T-helper 17 cell (primary cell): Measurements from ENCODE around the gene DOCK4. TPM values are rescaled to one million over a fixed set of nuclear protein-coding genes. Genes with fewer than 3 reads are reported as not detected.

Experiments
- ATAC-seq: fragments of 150-1000 bp; cut with Tn5 transposase; 2 replicates; pipeline ENCODE4 v1.10.0; 2021; ENCODE audit warnings: mild to moderate bottlenecking, moderate library complexity
- DNase-seq, 3 donors: peaks; one replicate each; pipeline versions ENCODE4 v3.0.0 to v3.0.0-alpha.2; 2020 to 2021
- H3K9me3 ChIP-seq: one replicate; pipeline ENCODE4 v1.7.0; 2013; ENCODE audit warnings: low read length, mild to moderate bottlenecking; ENCODE audit not compliant: control insufficient read depth, poor library complexity, severe bottlenecking
- H3K27ac Mint-ChIP-seq: one replicate; pipeline ENCODE4 v1.8.0; 2022; ENCODE audit warnings: mild to moderate bottlenecking, moderate library complexity, mixed read lengths
- H3K27me3 Mint-ChIP-seq: one replicate; pipeline ENCODE4 v1.8.0; 2022; ENCODE audit warnings: mixed read lengths
- H3K36me3 Mint-ChIP-seq: one replicate; pipeline ENCODE4 v1.8.0; 2022; ENCODE audit warnings: low read depth, mixed read lengths
- H3K4me1 Mint-ChIP-seq: one replicate; pipeline ENCODE4 v1.8.0; 2022; ENCODE audit warnings: mild to moderate bottlenecking, mixed read lengths
- H3K4me3 Mint-ChIP-seq: one replicate; pipeline ENCODE4 v1.8.0; 2022; ENCODE audit warnings: mild to moderate bottlenecking, moderate library complexity, mixed read lengths
- total RNA-seq, 4 donors: library from RNA in 2 of 4; stranded (reverse) in 2 of 4; gene quantifications; one replicate each; pipeline ENCODE4 v1.2.3 and lab custom pipeline; 2022 to 2026

Gene DOCK4
- total RNA-seq, 2 donors from 2014 or later, result 0.18 to 0.57 TPM

GRCh38 chr7:112006071-112006470 lies 200.1 kb downstream of the DOCK4 start:
- no peak for DNase-seq
- H3K9me3 ChIP-seq, result no peaks in the 10 kb centered on the region
- no peak overlapping the region for H3K4me3 Mint-ChIP-seq
- H3K36me3 Mint-ChIP-seq, result peaks cover 3% of the 10 kb centered on the region
- ATAC-seq, result no peak
- H3K27me3 Mint-ChIP-seq, result peaks cover 22% of the 10 kb centered on the region
- no peak overlapping the region for H3K27ac Mint-ChIP-seq
- H3K4me1 Mint-ChIP-seq, result no peaks in the 10 kb centered on the region

GRCh38 chr7:112005205-112005775 lies 200.9 kb downstream of the DOCK4 start:
- Mint-ChIP-seq H3K4me1 (no peaks in the 10 kb centered on the region), H3K27ac (no peak overlapping the region), H3K27me3 (peaks cover 21% of the 10 kb centered on the region), H3K4me3 (no peak overlapping the region), H3K36me3 (peaks cover 3% of the 10 kb centered on the region)
- ATAC-seq, result no peak
- H3K9me3 ChIP-seq, result no peaks in the 10 kb centered on the region
- no peak for DNase-seq

- no peaks in the 10 kb centered on the region for H3K9me3 ChIP-seq
- Mint-ChIP-seq H3K4me1 (no peaks in the 10 kb centered on the region), H3K4me3 (no peak overlapping the region), H3K27me3 (peaks cover 14% of the 10 kb centered on the region), H3K27ac (no peak overlapping the region), H3K36me3 (peaks cover 3% of the 10 kb centered on the region)
- ATAC-seq (no peak), DNase-seq (no peak)
Measured at GRCh38 chr7:112001091-112001826, 204.9 kb downstream of the DOCK4 start.

- Mint-ChIP-seq H3K4me1 (no peaks in the 10 kb centered on the region), H3K36me3 (no peaks in the 10 kb centered on the region), H3K4me3 (no peak overlapping the region), H3K27ac (no peak overlapping the region), H3K27me3 (no peaks in the 10 kb centered on the region)
- ATAC-seq (no peak), DNase-seq (no peak)
- H3K9me3 ChIP-seq, result no peaks in the 10 kb centered on the region
Measured at GRCh38 chr7:111998326-111998725, 207.9 kb downstream of the DOCK4 start.

GRCh38 chr7:111997546-111997945 lies 208.7 kb downstream of the DOCK4 start:
- Mint-ChIP-seq H3K27me3 (no peaks in the 10 kb centered on the region), H3K27ac (no peak overlapping the region), H3K4me1 (no peaks in the 10 kb centered on the region), H3K36me3 (no peaks in the 10 kb centered on the region), H3K4me3 (no peak overlapping the region)
- DNase-seq (no peak), ATAC-seq (no peak)
- no peaks in the 10 kb centered on the region for H3K9me3 ChIP-seq

- no peak for ATAC-seq
- DNase-seq, result no peak
- Mint-ChIP-seq H3K36me3 (no peaks in the 10 kb centered on the region), H3K27ac (no peak overlapping the region), H3K4me3 (no peak overlapping the region), H3K4me1 (no peaks in the 10 kb centered on the region), H3K27me3 (peaks cover 20% of the 10 kb centered on the region)
- H3K9me3 ChIP-seq, result no peaks in the 10 kb centered on the region
Measured at GRCh38 chr7:111992601-111993000, 213.6 kb downstream of the DOCK4 start.

- H3K4me1 Mint-ChIP-seq, result no peaks in the 10 kb centered on the region
- DNase-seq (no peak), ATAC-seq (no peak)
- no peak overlapping the region for H3K4me3 Mint-ChIP-seq
- peaks cover 35% of the 10 kb centered on the region for H3K27me3 Mint-ChIP-seq
- H3K9me3 ChIP-seq, result no peaks in the 10 kb centered on the region
- H3K36me3 Mint-ChIP-seq, result no peaks in the 10 kb centered on the region
- H3K27ac Mint-ChIP-seq, result no peak overlapping the region
Measured at GRCh38 chr7:111990643-111991042, 215.6 kb downstream of the DOCK4 start.

- ATAC-seq, result no peak
- DNase-seq, result no peak
- no peaks in the 10 kb centered on the region for H3K9me3 ChIP-seq
- no peaks in the 10 kb centered on the region for H3K4me1 Mint-ChIP-seq
- no peak overlapping the region for H3K4me3 Mint-ChIP-seq
- H3K36me3 Mint-ChIP-seq, result no peaks in the 10 kb centered on the region
- peaks cover 35% of the 10 kb centered on the region for H3K27me3 Mint-ChIP-seq
- H3K27ac Mint-ChIP-seq, result no peak overlapping the region
Measured at GRCh38 chr7:111987886-111988285, 218.3 kb downstream of the DOCK4 start.

DNA sequence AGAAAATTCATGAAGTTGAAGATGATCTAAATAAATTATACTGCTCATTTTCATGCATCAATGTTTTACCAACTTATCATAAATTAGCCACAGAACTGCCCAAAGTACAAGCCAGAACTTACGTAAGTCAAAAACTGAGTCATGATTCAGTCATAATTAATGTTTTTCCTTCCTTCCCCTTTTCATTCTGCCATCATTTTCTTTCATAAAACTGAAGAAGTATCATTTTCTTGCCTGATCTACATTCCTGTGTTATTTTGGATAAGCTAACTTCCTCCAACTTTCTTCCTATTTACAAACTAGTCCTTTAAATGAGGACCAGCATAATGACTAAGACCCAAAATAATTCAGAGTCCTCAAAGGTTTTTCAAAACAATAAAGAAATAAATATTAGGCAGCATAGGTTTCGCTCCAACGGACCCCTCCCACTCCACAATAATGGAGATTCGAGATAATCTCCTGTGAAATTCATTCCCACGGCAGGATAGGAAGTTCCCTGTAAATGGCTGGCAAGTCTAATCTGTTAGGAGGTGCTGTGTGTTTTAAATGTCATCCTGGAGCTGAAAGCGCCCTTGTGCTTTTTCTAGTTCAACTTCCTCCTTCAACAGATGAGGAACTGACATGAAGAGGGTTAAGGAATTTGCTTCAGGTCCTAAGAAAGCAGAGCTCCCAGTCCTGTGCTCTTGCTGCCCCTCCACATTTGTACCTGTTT lies 218.9 kb downstream of the DOCK4 start:
- no peak for ATAC-seq
- Mint-ChIP-seq H3K27me3 (peaks cover 35% of the 10 kb centered on the region), H3K4me3 (no peak overlapping the region), H3K36me3 (no peaks in the 10 kb centered on the region), H3K27ac (no peak overlapping the region), H3K4me1 (no peaks in the 10 kb centered on the region)
- no peaks in the 10 kb centered on the region for H3K9me3 ChIP-seq
- no peak for DNase-seq

- no peak for DNase-seq
- H3K4me3 Mint-ChIP-seq, result no peak overlapping the region
- H3K4me1 Mint-ChIP-seq, result no peaks in the 10 kb centered on the region
- H3K27ac Mint-ChIP-seq, result no peak overlapping the region
- no peak for ATAC-seq
- no peaks in the 10 kb centered on the region for H3K36me3 Mint-ChIP-seq
- H3K9me3 ChIP-seq, result no peaks in the 10 kb centered on the region
- H3K27me3 Mint-ChIP-seq, result peaks cover 35% of the 10 kb centered on the region
Measured at GRCh38 chr7:111986601-111987000, 219.6 kb downstream of the DOCK4 start.

DNA sequence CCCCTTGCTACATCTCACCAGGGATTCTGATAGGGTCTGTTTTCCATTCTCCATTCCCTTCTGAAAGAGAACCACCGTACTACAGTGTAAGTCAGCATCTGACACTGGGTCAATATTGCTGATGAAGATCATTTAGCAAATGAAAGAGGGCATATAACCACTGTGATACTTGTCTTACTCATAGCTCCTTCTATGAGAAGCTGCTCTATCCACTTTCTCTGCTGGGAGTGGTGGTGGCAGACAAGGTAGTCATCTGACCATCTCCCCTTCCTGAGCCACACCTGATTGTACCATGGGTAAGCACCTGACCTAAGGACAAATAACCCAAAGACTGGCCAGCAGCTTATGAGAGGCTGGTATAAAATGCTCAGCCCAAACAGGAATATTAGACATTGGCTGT lies 220.4 kb downstream of the DOCK4 start:
- Mint-ChIP-seq H3K27ac (no peak overlapping the region), H3K4me3 (no peak overlapping the region), H3K36me3 (no peaks in the 10 kb centered on the region), H3K4me1 (no peaks in the 10 kb centered on the region), H3K27me3 (peaks cover 40% of the 10 kb centered on the region)
- ATAC-seq (no peak), DNase-seq (no peak)
- no peaks in the 10 kb centered on the region for H3K9me3 ChIP-seq

- Mint-ChIP-seq H3K27ac (no peak overlapping the region), H3K27me3 (peaks cover 23% of the 10 kb centered on the region), H3K4me1 (no peaks in the 10 kb centered on the region), H3K36me3 (no peaks in the 10 kb centered on the region), H3K4me3 (no peak overlapping the region)
- no peak for DNase-seq
- H3K9me3 ChIP-seq, result no peaks in the 10 kb centered on the region
- ATAC-seq, result no peak
Measured at GRCh38 chr7:111982804-111983203, 223.4 kb downstream of the DOCK4 start.

GRCh38 chr7:111982133-111982532 lies 224.1 kb downstream of the DOCK4 start:
- no peak for ATAC-seq
- Mint-ChIP-seq H3K27ac (no peak overlapping the region), H3K27me3 (peaks cover 16% of the 10 kb centered on the region), H3K4me3 (no peak overlapping the region), H3K36me3 (no peaks in the 10 kb centered on the region), H3K4me1 (no peaks in the 10 kb centered on the region)
- DNase-seq, result no peak
- H3K9me3 ChIP-seq, result no peaks in the 10 kb centered on the region
